ENCODE results near the gene LETM1.

- TF ChIP-seq TAF1 (IDR thresholded peaks at IDR 0.05; ENCODE audit: borderline replicate concordance, insufficient read depth, low read length) (no peak), REST (IDR thresholded peaks at IDR 0.05; ENCODE audit: insufficient read depth in 1 of 2, low read depth in 2 of 2, low read length in 2 of 2) (no peak), SIN3A (IDR thresholded peaks at IDR 0.05; ENCODE audit: borderline replicate concordance, insufficient read depth, low read length) (no peak)
Measured at GRCh38 chr4:1795299-1796195, 60.4 kb downstream of the LETM1 start.

Measured in PFSK-1 (cell line).